Left ventricle myocardium inferior (tissue), 1 donor: ENCODE measurements around the gene DMRTC1. TPM values are rescaled to one million over a fixed set of nuclear protein-coding genes. Genes with fewer than 3 reads are reported as not detected.
"Not testable (repeated sequence)": the region's sequence is repeated elsewhere in the genome, so short reads cannot be mapped to it uniquely, and the experiment has no call there.

ENCODE experiments used
- DNase-seq: peaks from one replicate; pipeline ENCODE4 v3.0.0-alpha.2; 2020
- H3K27ac ChIP-seq: fragments of 200-600 bp; replicated peaks from 2 replicates; pipeline ENCODE4 v1.8.0; 2021
- H3K27me3 ChIP-seq: fragments of 200-600 bp; 2 replicates; pipeline ENCODE4 v1.8.0; 2021; ENCODE audit warnings: low read depth
- H3K36me3 ChIP-seq: fragments of 200-600 bp; 2 replicates; pipeline ENCODE4 v1.8.0; 2021
- H3K4me1 ChIP-seq: fragments of 200-600 bp; 2 replicates; pipeline ENCODE4 v1.8.0; 2021
- H3K4me3 ChIP-seq: fragments of 200-600 bp; 2 replicates; pipeline ENCODE4 v1.8.0; 2021; ENCODE audit warnings: mild to moderate bottlenecking, moderate library complexity
- H3K9me3 ChIP-seq: fragments of 200-600 bp; replicated peaks from 2 replicates; pipeline ENCODE4 v1.8.0; 2021
- intact Hi-C: fragments of 100-400 bp; cut with micrococcal nuclease; formaldehyde crosslinking; loops from one replicate; pipeline ENCODE4 v1.11.0; 2022
- total RNA-seq: library from RNA; stranded (reverse); fragmentation: NEBNext Ultra II Directional; extraction: Animal tissue kit (Norgen Biotek cat#: 25700); gene quantifications from one replicate; pipeline ENCODE4 v1.2.1, GENCODE V29; 2021
- donor health status: DM: no; HTN: yes; CAD: no; lungs with severe emphysema.

Gene DMRTC1
- total RNA-seq, 1 donor from 2014 or later, result not detected

DNA sequence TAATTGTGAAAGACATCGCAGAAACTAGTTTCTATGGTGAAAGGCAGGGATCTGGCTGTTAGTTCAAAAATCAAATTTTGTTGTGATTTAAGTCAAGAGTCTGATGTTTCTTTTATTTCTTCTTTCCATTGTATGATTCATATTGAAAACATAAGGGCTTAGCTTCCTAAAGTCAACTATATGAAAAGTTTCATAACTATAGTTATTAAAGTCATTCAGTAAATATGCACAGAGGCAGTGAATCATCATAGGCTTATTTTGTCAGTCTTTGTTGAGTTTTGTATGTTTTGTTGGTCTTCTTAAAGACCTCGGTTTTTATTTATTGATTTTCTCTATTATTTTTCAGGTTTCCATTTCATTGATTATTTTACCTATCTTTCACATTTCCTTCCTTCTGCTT lies 60.7 kb downstream of the DMRTC1 start:
- H3K9me3 ChIP-seq, H3K4me1 ChIP-seq, DNase-seq, H3K27ac ChIP-seq, H3K27me3 ChIP-seq, H3K4me3 ChIP-seq, intact Hi-C loops, H3K36me3 ChIP-seq: not testable (repeated sequence)

DNA sequence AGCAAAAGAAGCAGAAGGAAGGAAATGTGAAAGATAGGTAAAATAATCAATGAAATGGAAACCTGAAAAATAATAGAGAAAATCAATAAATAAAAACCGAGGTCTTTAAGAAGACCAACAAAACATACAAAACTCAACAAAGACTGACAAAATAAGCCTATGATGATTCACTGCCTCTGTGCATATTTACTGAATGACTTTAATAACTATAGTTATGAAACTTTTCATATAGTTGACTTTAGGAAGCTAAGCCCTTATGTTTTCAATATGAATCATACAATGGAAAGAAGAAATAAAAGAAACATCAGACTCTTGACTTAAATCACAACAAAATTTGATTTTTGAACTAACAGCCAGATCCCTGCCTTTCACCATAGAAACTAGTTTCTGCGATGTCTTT lies 106.1 kb downstream of the DMRTC1 start:
- H3K27ac ChIP-seq, H3K27me3 ChIP-seq, intact Hi-C loops: not testable (repeated sequence)

DNA sequence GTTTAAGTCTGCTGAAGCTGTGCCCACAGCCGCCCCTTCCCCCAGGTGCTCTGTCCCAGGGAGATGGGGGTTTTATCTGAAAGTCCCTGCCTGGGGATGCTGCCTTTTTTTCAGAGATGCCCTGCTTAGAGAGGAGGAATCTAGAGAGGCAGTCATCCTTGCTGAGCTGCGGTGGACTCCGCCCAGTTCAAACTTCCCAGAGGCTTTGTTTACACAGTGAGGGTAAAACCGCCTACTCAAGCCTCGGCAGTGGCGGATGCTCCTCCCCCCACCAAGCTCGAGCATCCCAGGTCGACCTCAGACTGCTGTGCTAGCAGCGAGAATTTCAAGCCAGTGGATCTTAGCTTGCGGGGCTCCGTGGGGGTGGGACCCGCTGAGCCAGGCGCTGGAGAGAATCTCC lies 112.9 kb downstream of the DMRTC1 start:
- intact Hi-C loops, H3K9me3 ChIP-seq, H3K27me3 ChIP-seq, H3K27ac ChIP-seq, H3K4me1 ChIP-seq, H3K36me3 ChIP-seq, H3K4me3 ChIP-seq, DNase-seq: not testable (repeated sequence)

More for the DNA sequence above, 106.1 kb downstream of the DMRTC1 start:
- DNase-seq, H3K4me1 ChIP-seq, H3K9me3 ChIP-seq, H3K36me3 ChIP-seq, H3K4me3 ChIP-seq: not testable (repeated sequence)

Other genes starting within 250 kb of the DMRTC1 start
- 18.1 TPM for gene PHKA1, start 229.5 kb downstream of the DMRTC1 start, total RNA-seq
- not detected for gene DMRTC1B, start 166.9 kb downstream of the DMRTC1 start, total RNA-seq
- gene FAM236B, start 161.2 kb downstream of the DMRTC1 start, total RNA-seq, result not detected
- gene FAM236D, start 135.6 kb downstream of the DMRTC1 start, total RNA-seq, result not detected
- gene FAM236C, start 31.2 kb downstream of the DMRTC1 start, total RNA-seq, result not detected
- not detected for gene FAM236A, start 5.6 kb downstream of the DMRTC1 start, total RNA-seq
- not detected for gene PABPC1L2B, start 59.1 kb upstream of the DMRTC1 start, total RNA-seq
- not detected for gene PABPC1L2A, start 135.7 kb upstream of the DMRTC1 start, total RNA-seq